Tibial nerve (tissue), 4 donors: ENCODE results near the gene PRKCH.

Experiments used
- CTCF ChIP-seq, 5 experiments: fragments of 200-600 bp in 3 of 5; fragments of 450-650 bp in 2 of 5; sonication (generic) in 3 of 5; IDR thresholded peaks; one replicate each; pipeline ENCODE4 v1.5.1; 2016 to 2019; ENCODE audit warnings: antibody characterized with exemption in 5 of 5, mild to moderate bottlenecking in 3 of 5, moderate library complexity in 2 of 5
- EP300 ChIP-seq, 2 donors: sonication (generic); formaldehyde crosslinking; IDR thresholded peaks; one replicate each; pipeline ENCODE4 v1.6.1; 2017; ENCODE audit warnings: antibody characterized with exemption in 2 of 2, mild to moderate bottlenecking in 1 of 2
- POLR2A ChIP-seq, 2 donors: fragments of 450-650 bp; IDR thresholded peaks; one replicate each; pipeline ENCODE4 v1.6.1; 2017; ENCODE audit warnings: antibody characterized with exemption in 2 of 2, mild to moderate bottlenecking in 2 of 2, moderate library complexity in 2 of 2

- TF ChIP-seq CTCF (IDR thresholded peaks at IDR 0.05) = no peak
- TF ChIP-seq POLR2A (IDR thresholded peaks at IDR 0.05) = no peak
- no peak for TF ChIP-seq EP300 (IDR thresholded peaks at IDR 0.05)
These were observed 159.4 kb downstream of the PRKCH start for GRCh38 chr14:61480704-61481285.
